Measurements from ENCODE around the gene ANO2. TPM values are rescaled to one million over a fixed set of nuclear protein-coding genes. Genes with fewer than 3 reads are reported as not detected.

Gene ANO2
- total and polyA plus RNA-seq, 2 experiments from 2014 or later, result 2.3 to 4.6 TPM

DNA sequence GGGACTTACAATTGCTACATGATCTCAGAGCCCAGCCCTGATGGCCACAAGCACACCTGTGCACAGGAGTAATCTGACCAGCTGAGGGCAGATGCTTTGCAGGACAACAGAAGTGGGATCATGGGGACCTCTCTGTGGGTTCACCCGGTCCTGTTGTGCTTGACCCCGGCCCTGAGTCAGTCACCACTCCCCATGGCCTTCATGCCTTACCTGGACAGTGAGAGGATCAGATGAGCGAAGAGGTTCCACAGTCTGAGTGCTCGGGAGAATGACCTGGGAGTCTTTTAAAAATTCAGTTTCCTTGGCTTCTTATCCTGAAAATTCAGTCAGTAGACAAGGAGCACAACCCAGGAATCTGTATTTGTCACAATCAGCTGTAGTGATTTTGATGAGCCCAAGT lies 425.0 kb downstream of the ANO2 start:
- H3F3A ChIP-seq (replicated peaks; ENCODE audit: low read depth), result no peaks in the 10 kb centered on the region
- Mint-ChIP-seq H3K4me3 (no peak overlapping the region), H3K36me3 (ENCODE audit: low read depth) (no peaks in the 10 kb centered on the region), H3K4me1 (peaks cover 19% of the 10 kb centered on the region), H3K27ac (no peak overlapping the region), H3K9me3 (no peaks in the 10 kb centered on the region), H3K27me3 (ENCODE audit: insufficient read depth, low read depth, poor library complexity) (peaks cover 3% of the 10 kb centered on the region)
- H3K9me2 ChIP-seq (ENCODE audit: insufficient read depth), result no peaks in the 10 kb centered on the region
- ATAC-seq (no peak), DNase-seq (ENCODE audit: low spot score) (no peak)
- no peaks in the 10 kb centered on the region for H3K27me3 ChIP-seq (ENCODE audit: insufficient read depth)
- H3K4me3 ChIP-seq, result no peak overlapping the region
- H2AFZ ChIP-seq, result no peak overlapping the region
- TF ChIP-seq, protein P1, sequence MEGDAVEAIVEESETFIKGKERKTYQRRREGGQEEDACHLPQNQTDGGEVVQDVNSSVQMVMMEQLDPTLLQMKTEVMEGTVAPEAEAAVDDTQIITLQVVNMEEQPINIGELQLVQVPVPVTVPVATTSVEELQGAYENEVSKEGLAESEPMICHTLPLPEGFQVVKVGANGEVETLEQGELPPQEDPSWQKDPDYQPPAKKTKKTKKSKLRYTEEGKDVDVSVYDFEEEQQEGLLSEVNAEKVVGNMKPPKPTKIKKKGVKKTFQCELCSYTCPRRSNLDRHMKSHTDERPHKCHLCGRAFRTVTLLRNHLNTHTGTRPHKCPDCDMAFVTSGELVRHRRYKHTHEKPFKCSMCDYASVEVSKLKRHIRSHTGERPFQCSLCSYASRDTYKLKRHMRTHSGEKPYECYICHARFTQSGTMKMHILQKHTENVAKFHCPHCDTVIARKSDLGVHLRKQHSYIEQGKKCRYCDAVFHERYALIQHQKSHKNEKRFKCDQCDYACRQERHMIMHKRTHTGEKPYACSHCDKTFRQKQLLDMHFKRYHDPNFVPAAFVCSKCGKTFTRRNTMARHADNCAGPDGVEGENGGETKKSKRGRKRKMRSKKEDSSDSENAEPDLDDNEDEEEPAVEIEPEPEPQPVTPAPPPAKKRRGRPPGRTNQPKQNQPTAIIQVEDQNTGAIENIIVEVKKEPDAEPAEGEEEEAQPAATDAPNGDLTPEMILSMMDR (conservative IDR thresholded peaks at IDR 0.05; ENCODE audit: low read depth in 2 of 2), result no peak
- no peak overlapping the region for H3K27ac ChIP-seq (ENCODE audit: low read depth)
- H3K79me2 ChIP-seq (replicated peaks; ENCODE audit: insufficient read depth), result no peaks in the 10 kb centered on the region
- peaks cover 11% of the 10 kb centered on the region; the same call in 1 of the 2 replicates for H3K4me1 ChIP-seq (ENCODE audit: insufficient read depth)
- H3K4me2 ChIP-seq, result no peak overlapping the region
- no peaks in the 10 kb centered on the region for H3K36me3 ChIP-seq (ENCODE audit: insufficient read depth)
- no peaks in the 10 kb centered on the region for H4K20me1 ChIP-seq (replicated peaks; ENCODE audit: insufficient read depth)

- no peak overlapping the region for H3K4me3 ChIP-seq
- H3K27me3 ChIP-seq (ENCODE audit: insufficient read depth), result no peaks in the 10 kb centered on the region
- ATAC-seq (peak; percentile 87), DNase-seq (ENCODE audit: low spot score) (peak; percentile 57)
- peaks cover 19% of the 10 kb centered on the region for H3K4me1 Mint-ChIP-seq
- H3K27me3 Mint-ChIP-seq (ENCODE audit: insufficient read depth, low read depth, poor library complexity), result peaks cover 3% of the 10 kb centered on the region
- no peak overlapping the region for H3K4me3 Mint-ChIP-seq
- no peak overlapping the region for H2AFZ ChIP-seq
- no peaks in the 10 kb centered on the region for H3K9me2 ChIP-seq (ENCODE audit: insufficient read depth)
- H3K4me1 ChIP-seq (ENCODE audit: insufficient read depth), result peaks cover 11% of the 10 kb centered on the region; the same call in 1 of the 2 replicates
- no peaks in the 10 kb centered on the region for H3K36me3 Mint-ChIP-seq (ENCODE audit: low read depth)
- no peaks in the 10 kb centered on the region for H3K9me3 Mint-ChIP-seq
- no peak overlapping the region; the same call in 1 of the 2 replicates for H3K27ac Mint-ChIP-seq
- no peak overlapping the region for H3K4me2 ChIP-seq
- H3K27ac ChIP-seq (ENCODE audit: low read depth), result no peak overlapping the region
- no peaks in the 10 kb centered on the region for H3K36me3 ChIP-seq (ENCODE audit: insufficient read depth)
- no peaks in the 10 kb centered on the region for H3F3A ChIP-seq (replicated peaks; ENCODE audit: low read depth)
- no peaks in the 10 kb centered on the region for H4K20me1 ChIP-seq (replicated peaks; ENCODE audit: insufficient read depth)
- no peaks in the 10 kb centered on the region for H3K79me2 ChIP-seq (replicated peaks; ENCODE audit: insufficient read depth)
- no peak for TF ChIP-seq JUNB (IDR thresholded peaks at IDR 0.05; ENCODE audit: unreplicated experiment)
- TF ChIP-seq STAT1 (IDR thresholded peaks at IDR 0.05; ENCODE audit: unreplicated experiment), result no peak
- no peak for TF ChIP-seq NANOG (IDR thresholded peaks at IDR 0.05; ENCODE audit: borderline replicate concordance)
- TF ChIP-seq, protein P2, sequence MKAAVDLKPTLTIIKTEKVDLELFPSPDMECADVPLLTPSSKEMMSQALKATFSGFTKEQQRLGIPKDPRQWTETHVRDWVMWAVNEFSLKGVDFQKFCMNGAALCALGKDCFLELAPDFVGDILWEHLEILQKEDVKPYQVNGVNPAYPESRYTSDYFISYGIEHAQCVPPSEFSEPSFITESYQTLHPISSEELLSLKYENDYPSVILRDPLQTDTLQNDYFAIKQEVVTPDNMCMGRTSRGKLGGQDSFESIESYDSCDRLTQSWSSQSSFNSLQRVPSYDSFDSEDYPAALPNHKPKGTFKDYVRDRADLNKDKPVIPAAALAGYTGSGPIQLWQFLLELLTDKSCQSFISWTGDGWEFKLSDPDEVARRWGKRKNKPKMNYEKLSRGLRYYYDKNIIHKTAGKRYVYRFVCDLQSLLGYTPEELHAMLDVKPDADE (IDR thresholded peaks at IDR 0.05), result no peak
- TF ChIP-seq ZNF114 (CRISPR knock-in tag; IDR thresholded peaks at IDR 0.05), result no peak
- no peak for TF ChIP-seq POLR2AphosphoS5 (IDR thresholded peaks at IDR 0.05; ENCODE audit: low read depth)
- no peak for TF ChIP-seq REST (IDR thresholded peaks at IDR 0.05; ENCODE audit: unreplicated experiment)
- no peak for TF ChIP-seq ZNF331 (CRISPR knock-in tag; IDR thresholded peaks at IDR 0.05; ENCODE audit: low read depth)
- no peak for TF ChIP-seq EZH2 (IDR thresholded peaks at IDR 0.05; ENCODE audit: low read depth, unreplicated experiment)
- TF ChIP-seq, protein P1 (conservative IDR thresholded peaks at IDR 0.05; ENCODE audit: low read depth in 2 of 2), result no peak
Measured at GRCh38 chr12:5518584-5519365, 426.3 kb downstream of the ANO2 start.

Measured in GM23338 (cell line).